ENCODE data around the gene PEX26. TPM values are rescaled to one million over a fixed set of nuclear protein-coding genes. Genes with fewer than 3 reads are reported as not detected.

PEX26 gene
- total and polyA plus RNA-seq, 2 experiments from 2014 or later, result 4.0 to 48.9 TPM

DNA sequence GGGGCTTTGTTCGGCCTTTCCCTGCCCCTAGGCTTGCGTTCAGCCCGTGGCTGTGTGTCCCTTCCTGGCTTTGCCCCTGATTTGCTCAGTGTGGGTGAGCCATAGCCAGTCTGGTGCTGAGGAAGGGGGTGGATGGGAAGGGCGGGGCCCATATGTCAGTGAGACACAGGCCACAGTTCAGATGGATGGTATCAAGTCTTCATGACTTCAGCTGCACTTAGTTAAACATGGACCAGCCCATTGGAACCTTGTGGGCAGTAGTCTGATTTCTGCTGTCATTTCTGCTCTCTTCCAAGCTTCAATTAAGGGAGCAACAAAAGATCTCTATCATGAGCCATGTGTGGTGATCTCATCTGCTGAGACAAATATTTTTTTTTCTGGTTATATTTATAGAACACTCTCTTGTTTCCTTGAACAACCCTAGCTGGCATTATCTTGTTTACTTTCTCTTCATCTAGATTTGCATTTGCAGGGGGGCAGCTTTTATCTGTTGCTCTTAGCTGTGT, 21.6 kb upstream of the PEX26 start:
- peaks cover 19% of the 10 kb centered on the region for H3K27me3 Mint-ChIP-seq (ENCODE audit: insufficient read depth, low read depth, poor library complexity)

More for the DNA sequence above, 21.6 kb upstream of the PEX26 start:
- Histone ChIP-seq H2AFZ (no peak overlapping the region), H3K9me2 (ENCODE audit: insufficient read depth) (no peaks in the 10 kb centered on the region), H3K36me3 (ENCODE audit: insufficient read depth) (no peaks in the 10 kb centered on the region), H3K4me3 (no peak overlapping the region), H3K4me1 (ENCODE audit: insufficient read depth) (no peaks in the 10 kb centered on the region), H3K79me2 (replicated peaks; ENCODE audit: insufficient read depth) (no peaks in the 10 kb centered on the region), H3F3A (replicated peaks; ENCODE audit: low read depth) (no peaks in the 10 kb centered on the region), H3K27ac (ENCODE audit: low read depth) (no peak overlapping the region), H4K20me1 (replicated peaks; ENCODE audit: insufficient read depth) (no peaks in the 10 kb centered on the region), H3K27me3 (ENCODE audit: insufficient read depth) (no peaks in the 10 kb centered on the region), H3K4me2 (no peak overlapping the region)
- Mint-ChIP-seq H3K4me1 (no peaks in the 10 kb centered on the region; the same call in 2 of the 3 replicates), H3K9me3 (peaks cover 11% of the 10 kb centered on the region), H3K4me3 (no peak overlapping the region; the same call in 2 of the 3 replicates), H3K36me3 (ENCODE audit: low read depth) (no peaks in the 10 kb centered on the region; the same call in 2 of the 3 replicates), H3K27ac (no peak overlapping the region)
- no peak for TF ChIP-seq EZH2 (IDR thresholded peaks at IDR 0.05; ENCODE audit: low read depth, unreplicated experiment)
- no peak for TF ChIP-seq EZH2phosphoT487 (IDR thresholded peaks at IDR 0.05; ENCODE audit: unreplicated experiment)
- no peak for TF ChIP-seq ZNF331 (CRISPR knock-in tag; IDR thresholded peaks at IDR 0.05; ENCODE audit: low read depth)
- TF ChIP-seq POLR2AphosphoS5 (IDR thresholded peaks at IDR 0.05; ENCODE audit: low read depth), result no peak
- no peak for TF ChIP-seq CTCF (conservative IDR thresholded peaks at IDR 0.05; ENCODE audit: low read depth in 2 of 2)
- no peak for TF ChIP-seq CREB1 (CRISPR knock-in tag; IDR thresholded peaks at IDR 0.05; ENCODE audit: low read depth)
- TF ChIP-seq, protein P1, sequence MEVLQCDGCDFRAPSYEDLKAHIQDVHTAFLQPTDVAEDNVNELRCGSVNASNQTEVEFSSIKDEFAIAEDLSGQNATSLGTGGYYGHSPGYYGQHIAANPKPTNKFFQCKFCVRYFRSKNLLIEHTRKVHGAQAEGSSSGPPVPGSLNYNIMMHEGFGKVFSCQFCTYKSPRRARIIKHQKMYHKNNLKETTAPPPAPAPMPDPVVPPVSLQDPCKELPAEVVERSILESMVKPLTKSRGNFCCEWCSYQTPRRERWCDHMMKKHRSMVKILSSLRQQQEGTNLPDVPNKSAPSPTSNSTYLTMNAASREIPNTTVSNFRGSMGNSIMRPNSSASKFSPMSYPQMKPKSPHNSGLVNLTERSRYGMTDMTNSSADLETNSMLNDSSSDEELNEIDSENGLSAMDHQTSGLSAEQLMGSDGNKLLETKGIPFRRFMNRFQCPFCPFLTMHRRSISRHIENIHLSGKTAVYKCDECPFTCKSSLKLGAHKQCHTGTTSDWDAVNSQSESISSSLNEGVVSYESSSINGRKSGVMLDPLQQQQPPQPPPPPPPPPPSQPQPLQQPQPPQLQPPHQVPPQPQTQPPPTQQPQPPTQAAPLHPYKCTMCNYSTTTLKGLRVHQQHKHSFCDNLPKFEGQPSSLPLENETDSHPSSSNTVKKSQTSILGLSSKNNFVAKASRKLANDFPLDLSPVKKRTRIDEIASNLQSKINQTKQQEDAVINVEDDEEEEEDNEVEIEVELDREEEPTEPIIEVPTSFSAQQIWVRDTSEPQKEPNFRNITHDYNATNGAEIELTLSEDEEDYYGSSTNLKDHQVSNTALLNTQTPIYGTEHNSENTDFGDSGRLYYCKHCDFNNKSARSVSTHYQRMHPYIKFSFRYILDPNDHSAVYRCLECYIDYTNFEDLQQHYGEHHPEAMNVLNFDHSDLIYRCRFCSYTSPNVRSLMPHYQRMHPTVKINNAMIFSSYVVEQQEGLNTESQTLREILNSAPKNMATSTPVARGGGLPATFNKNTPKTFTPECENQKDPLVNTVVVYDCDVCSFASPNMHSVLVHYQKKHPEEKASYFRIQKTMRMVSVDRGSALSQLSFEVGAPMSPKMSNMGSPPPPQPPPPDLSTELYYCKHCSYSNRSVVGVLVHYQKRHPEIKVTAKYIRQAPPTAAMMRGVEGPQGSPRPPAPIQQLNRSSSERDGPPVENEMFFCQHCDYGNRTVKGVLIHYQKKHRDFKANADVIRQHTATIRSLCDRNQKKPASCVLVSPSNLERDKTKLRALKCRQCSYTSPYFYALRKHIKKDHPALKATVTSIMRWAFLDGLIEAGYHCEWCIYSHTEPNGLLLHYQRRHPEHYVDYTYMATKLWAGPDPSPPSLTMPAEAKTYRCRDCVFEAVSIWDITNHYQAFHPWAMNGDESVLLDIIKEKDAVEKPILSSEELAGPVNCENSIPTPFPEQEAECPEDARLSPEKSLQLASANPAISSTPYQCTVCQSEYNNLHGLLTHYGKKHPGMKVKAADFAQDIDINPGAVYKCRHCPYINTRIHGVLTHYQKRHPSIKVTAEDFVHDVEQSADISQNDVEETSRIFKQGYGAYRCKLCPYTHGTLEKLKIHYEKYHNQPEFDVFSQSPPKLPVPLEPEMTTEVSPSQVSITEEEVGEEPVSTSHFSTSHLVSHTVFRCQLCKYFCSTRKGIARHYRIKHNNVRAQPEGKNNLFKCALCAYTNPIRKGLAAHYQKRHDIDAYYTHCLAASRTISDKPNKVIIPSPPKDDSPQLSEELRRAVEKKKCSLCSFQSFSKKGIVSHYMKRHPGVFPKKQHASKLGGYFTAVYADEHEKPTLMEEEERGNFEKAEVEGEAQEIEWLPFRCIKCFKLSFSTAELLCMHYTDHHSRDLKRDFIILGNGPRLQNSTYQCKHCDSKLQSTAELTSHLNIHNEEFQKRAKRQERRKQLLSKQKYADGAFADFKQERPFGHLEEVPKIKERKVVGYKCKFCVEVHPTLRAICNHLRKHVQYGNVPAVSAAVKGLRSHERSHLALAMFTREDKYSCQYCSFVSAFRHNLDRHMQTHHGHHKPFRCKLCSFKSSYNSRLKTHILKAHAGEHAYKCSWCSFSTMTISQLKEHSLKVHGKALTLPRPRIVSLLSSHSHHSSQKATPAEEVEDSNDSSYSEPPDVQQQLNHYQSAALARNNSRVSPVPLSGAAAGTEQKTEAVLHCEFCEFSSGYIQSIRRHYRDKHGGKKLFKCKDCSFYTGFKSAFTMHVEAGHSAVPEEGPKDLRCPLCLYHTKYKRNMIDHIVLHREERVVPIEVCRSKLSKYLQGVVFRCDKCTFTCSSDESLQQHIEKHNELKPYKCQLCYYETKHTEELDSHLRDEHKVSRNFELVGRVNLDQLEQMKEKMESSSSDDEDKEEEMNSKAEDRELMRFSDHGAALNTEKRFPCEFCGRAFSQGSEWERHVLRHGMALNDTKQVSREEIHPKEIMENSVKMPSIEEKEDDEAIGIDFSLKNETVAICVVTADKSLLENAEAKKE (CRISPR knock-in tag; IDR thresholded peaks at IDR 0.05), result no peak
- no peak for TF ChIP-seq NANOG (IDR thresholded peaks at IDR 0.05; ENCODE audit: borderline replicate concordance)
- TF ChIP-seq ZNF114 (CRISPR knock-in tag; IDR thresholded peaks at IDR 0.05), result no peak
- no peak for TF ChIP-seq STAT1 (IDR thresholded peaks at IDR 0.05; ENCODE audit: unreplicated experiment)
- no peak for TF ChIP-seq ETS1 (IDR thresholded peaks at IDR 0.05)
- no peak for TF ChIP-seq JUNB (IDR thresholded peaks at IDR 0.05; ENCODE audit: unreplicated experiment)
- no peak for TF ChIP-seq REST (IDR thresholded peaks at IDR 0.05; ENCODE audit: unreplicated experiment)
- ATAC-seq, result no peak
- no peak for DNase-seq (ENCODE audit: low spot score)

All from GM23338 (cell line).